ENCODE measurements around the gene SUSD6.
A peak's percentile ranks its signal among the peaks of the same experiment; 100 is the strongest.

Gene SUSD6

GRCh38 chr14:69685716-69686115, 74.3 kb downstream of the SUSD6 start:
- peaks cover 17 to 20% of the 10 kb centered on the region in 2 donors for H3K4me1 ChIP-seq (ENCODE audit: control insufficient read depth in 2 of 2, insufficient read depth in 1 of 2, low read depth in 1 of 2, low read length in 2 of 2)
- H2BK12ac ChIP-seq (ENCODE audit: low read length), result no peak overlapping the region
- H2AFZ ChIP-seq (ENCODE audit: low read length), result no peak overlapping the region
- no peak overlapping the region for H3K18ac ChIP-seq (ENCODE audit: low read length)
- H3K27ac ChIP-seq (replicated peaks; ENCODE audit: low read length), result no peak overlapping the region
- no peaks in the 10 kb centered on the region for H3K9me3 ChIP-seq (replicated peaks in 1 of 2; ENCODE audit: control insufficient read depth in 2 of 2, insufficient read depth in 1 of 2, low read depth in 1 of 2, low read length in 2 of 2)
- H4K91ac ChIP-seq (ENCODE audit: low read depth, low read length, poor library complexity), result no peak overlapping the region
- DNase-seq (ENCODE audit: low spot score), result no peak
- no peaks in the 10 kb centered on the region for H3K36me3 ChIP-seq (replicated peaks in 1 of 2; ENCODE audit: control insufficient read depth in 2 of 2, insufficient read depth in 2 of 2, low read length in 2 of 2)
- WGBS, 2 donors (ENCODE audit: extremely low coverage in 2 of 2, insufficient read length in 2 of 2, insufficient replicate concordance in 1 of 2), result no CpG with 5 or more reads among the region's 6 CpGs
- H3K79me1 ChIP-seq (ENCODE audit: low read depth, low read length), result no peaks in the 10 kb centered on the region
- H3K4me3 ChIP-seq (ENCODE audit: low read length in 2 of 2), result no peak overlapping the region
- no peak overlapping the region for H2BK120ac ChIP-seq (ENCODE audit: low read depth, low read length)
- no peak overlapping the region for H3K23ac ChIP-seq (ENCODE audit: low read depth, low read length, poor library complexity)
- no peak overlapping the region for H2AK5ac ChIP-seq (ENCODE audit: low read depth, low read length)
- no peak overlapping the region for H4K8ac ChIP-seq (ENCODE audit: low read depth, low read length)
- H3K27me3 ChIP-seq (ENCODE audit: control insufficient read depth in 3 of 3, insufficient read depth in 3 of 3, low read depth in 1 of 3, low read length in 3 of 3), result no peaks in the 10 kb centered on the region
- no peak overlapping the region for H2BK15ac ChIP-seq (ENCODE audit: low read length)
- no peak overlapping the region for H3K4me2 ChIP-seq (ENCODE audit: insufficient read depth, low read length, poor library complexity, severe bottlenecking)
- no peak overlapping the region for H3K9ac ChIP-seq (ENCODE audit: low read depth, low read length, poor library complexity)
- no peak overlapping the region for H3K4ac ChIP-seq (ENCODE audit: low read length)
- no peak overlapping the region for H2BK5ac ChIP-seq (ENCODE audit: low read length)
- no peak overlapping the region for H3K14ac ChIP-seq (ENCODE audit: low read length)

- H3K4me1 ChIP-seq (ENCODE audit: control insufficient read depth in 2 of 2, insufficient read depth in 1 of 2, low read depth in 1 of 2, low read length in 2 of 2), result peaks cover 19 to 20% of the 10 kb centered on the region in 2 donors
- no peak overlapping the region for H2AK5ac ChIP-seq (ENCODE audit: low read depth, low read length)
- no peak overlapping the region for H2AFZ ChIP-seq (ENCODE audit: low read length)
- no peaks in the 10 kb centered on the region for H3K27me3 ChIP-seq (ENCODE audit: control insufficient read depth in 3 of 3, insufficient read depth in 3 of 3, low read depth in 1 of 3, low read length in 3 of 3)
- no peak overlapping the region for H3K4me3 ChIP-seq (ENCODE audit: low read length in 2 of 2)
- no peak overlapping the region for H3K14ac ChIP-seq (ENCODE audit: low read length)
- no peak overlapping the region for H3K18ac ChIP-seq (ENCODE audit: low read length)
- no peak for DNase-seq (ENCODE audit: low spot score)
- no peak overlapping the region for H2BK12ac ChIP-seq (ENCODE audit: low read length)
- H2BK120ac ChIP-seq (ENCODE audit: low read depth, low read length), result no peak overlapping the region
- no peak overlapping the region for H3K23ac ChIP-seq (ENCODE audit: low read depth, low read length, poor library complexity)
- no peak overlapping the region for H4K8ac ChIP-seq (ENCODE audit: low read depth, low read length)
- H3K79me1 ChIP-seq (ENCODE audit: low read depth, low read length), result no peaks in the 10 kb centered on the region
- H2BK5ac ChIP-seq (ENCODE audit: low read length), result no peak overlapping the region
- no peak overlapping the region for H3K4ac ChIP-seq (ENCODE audit: low read length)
- no peaks in the 10 kb centered on the region for H3K9me3 ChIP-seq (replicated peaks in 1 of 2; ENCODE audit: control insufficient read depth in 2 of 2, insufficient read depth in 1 of 2, low read depth in 1 of 2, low read length in 2 of 2)
- H3K36me3 ChIP-seq (replicated peaks in 1 of 2; ENCODE audit: control insufficient read depth in 2 of 2, insufficient read depth in 2 of 2, low read length in 2 of 2), result no peaks in the 10 kb centered on the region
- H3K4me2 ChIP-seq (ENCODE audit: insufficient read depth, low read length, poor library complexity, severe bottlenecking), result no peak overlapping the region
- H2BK15ac ChIP-seq (ENCODE audit: low read length), result no peak overlapping the region
- no CpG with 5 or more reads among the region's 4 CpGs for WGBS, 2 donors (ENCODE audit: extremely low coverage in 2 of 2, insufficient read length in 2 of 2, insufficient replicate concordance in 1 of 2)
- H4K91ac ChIP-seq (ENCODE audit: low read depth, low read length, poor library complexity), result no peak overlapping the region
- H3K9ac ChIP-seq (ENCODE audit: low read depth, low read length, poor library complexity), result no peak overlapping the region
- H3K27ac ChIP-seq (replicated peaks; ENCODE audit: low read length), result no peak overlapping the region
These were observed 76.4 kb downstream of the SUSD6 start for GRCh38 chr14:69687606-69688298.

- no peak overlapping the region for H4K8ac ChIP-seq (ENCODE audit: low read depth, low read length)
- no peak overlapping the region for H3K18ac ChIP-seq (ENCODE audit: low read length)
- no peaks in the 10 kb centered on the region for H3K79me1 ChIP-seq (ENCODE audit: low read depth, low read length)
- no peak overlapping the region for H2BK120ac ChIP-seq (ENCODE audit: low read depth, low read length)
- H2BK5ac ChIP-seq (ENCODE audit: low read length), result no peak overlapping the region
- H3K4ac ChIP-seq (ENCODE audit: low read length), result no peak overlapping the region
- H3K9ac ChIP-seq (ENCODE audit: low read depth, low read length, poor library complexity), result no peak overlapping the region
- H4K91ac ChIP-seq (ENCODE audit: low read depth, low read length, poor library complexity), result no peak overlapping the region
- peaks cover 22 to 25% of the 10 kb centered on the region in 2 donors for H3K4me1 ChIP-seq (ENCODE audit: control insufficient read depth in 2 of 2, insufficient read depth in 1 of 2, low read depth in 1 of 2, low read length in 2 of 2)
- no peaks in the 10 kb centered on the region for H3K9me3 ChIP-seq (replicated peaks in 1 of 2; ENCODE audit: control insufficient read depth in 2 of 2, insufficient read depth in 1 of 2, low read depth in 1 of 2, low read length in 2 of 2)
- H2BK12ac ChIP-seq (ENCODE audit: low read length), result no peak overlapping the region
- H3K27me3 ChIP-seq (ENCODE audit: control insufficient read depth in 3 of 3, insufficient read depth in 3 of 3, low read depth in 1 of 3, low read length in 3 of 3), result no peaks in the 10 kb centered on the region
- H3K4me3 ChIP-seq (ENCODE audit: low read length in 2 of 2), result no peak overlapping the region
- no peak overlapping the region for H3K4me2 ChIP-seq (ENCODE audit: insufficient read depth, low read length, poor library complexity, severe bottlenecking)
- no CpG with 5 or more reads among the region's 1 CpG for WGBS, 2 donors (ENCODE audit: extremely low coverage in 2 of 2, insufficient read length in 2 of 2, insufficient replicate concordance in 1 of 2)
- no peaks in the 10 kb centered on the region for H3K36me3 ChIP-seq (replicated peaks in 1 of 2; ENCODE audit: control insufficient read depth in 2 of 2, insufficient read depth in 2 of 2, low read length in 2 of 2)
- H3K27ac ChIP-seq (replicated peaks; ENCODE audit: low read length), result peak overlapping the region; percentile 0
- no peak overlapping the region for H2AFZ ChIP-seq (ENCODE audit: low read length)
- no peak overlapping the region for H3K23ac ChIP-seq (ENCODE audit: low read depth, low read length, poor library complexity)
- no peak overlapping the region for H2AK5ac ChIP-seq (ENCODE audit: low read depth, low read length)
- no peak overlapping the region for H3K14ac ChIP-seq (ENCODE audit: low read length)
- no peak for DNase-seq (ENCODE audit: low spot score)
- H2BK15ac ChIP-seq (ENCODE audit: low read length), result no peak overlapping the region
These were observed 76.9 kb downstream of the SUSD6 start for GRCh38 chr14:69688299-69688649.

GRCh38 chr14:69690042-69690441, 78.6 kb downstream of the SUSD6 start:
- WGBS, 2 donors (ENCODE audit: extremely low coverage in 2 of 2, insufficient read length in 2 of 2, insufficient replicate concordance in 1 of 2), result no CpG with 5 or more reads among the region's 2 CpGs
- Histone ChIP-seq H3K18ac (ENCODE audit: low read length) (no peak overlapping the region), H3K36me3 (replicated peaks in 1 of 2; ENCODE audit: control insufficient read depth in 2 of 2, insufficient read depth in 2 of 2, low read length in 2 of 2) (no peaks in the 10 kb centered on the region)

More at GRCh38 chr14:69690042-69690441, 78.6 kb downstream of the SUSD6 start:
- Histone ChIP-seq H3K4me3 (ENCODE audit: low read length in 2 of 2) (no peak overlapping the region), H2AFZ (ENCODE audit: low read length) (no peak overlapping the region), H3K9ac (ENCODE audit: low read depth, low read length, poor library complexity) (no peak overlapping the region), H2BK120ac (ENCODE audit: low read depth, low read length) (no peak overlapping the region), H2BK12ac (ENCODE audit: low read length) (no peak overlapping the region), H3K79me1 (ENCODE audit: low read depth, low read length) (no peaks in the 10 kb centered on the region), H3K4ac (ENCODE audit: low read length) (no peak overlapping the region), H2BK15ac (ENCODE audit: low read length) (no peak overlapping the region), H4K91ac (ENCODE audit: low read depth, low read length, poor library complexity) (no peak overlapping the region), H2AK5ac (ENCODE audit: low read depth, low read length) (no peak overlapping the region), H3K23ac (ENCODE audit: low read depth, low read length, poor library complexity) (no peak overlapping the region), H3K9me3 (replicated peaks in 1 of 2; ENCODE audit: control insufficient read depth in 2 of 2, insufficient read depth in 1 of 2, low read depth in 1 of 2, low read length in 2 of 2) (no peaks in the 10 kb centered on the region), H3K4me2 (ENCODE audit: insufficient read depth, low read length, poor library complexity, severe bottlenecking) (no peak overlapping the region), H3K4me1 (ENCODE audit: control insufficient read depth in 2 of 2, insufficient read depth in 1 of 2, low read depth in 1 of 2, low read length in 2 of 2) (peaks cover 26 to 29% of the 10 kb centered on the region in 2 donors), H3K27ac (replicated peaks; ENCODE audit: low read length) (no peak overlapping the region), H4K8ac (ENCODE audit: low read depth, low read length) (no peak overlapping the region), H3K14ac (ENCODE audit: low read length) (no peak overlapping the region), H2BK5ac (ENCODE audit: low read length) (no peak overlapping the region), H3K27me3 (ENCODE audit: control insufficient read depth in 3 of 3, insufficient read depth in 3 of 3, low read depth in 1 of 3, low read length in 3 of 3) (no peaks in the 10 kb centered on the region)
- no peak for DNase-seq (ENCODE audit: low spot score)
